ENCODE data around the gene RNF208. TPM values are rescaled to one million over a fixed set of nuclear protein-coding genes. Genes with fewer than 3 reads are reported as not detected.

RNF208 gene
- total and polyA plus RNA-seq, 9 of the 15 experiments (the other 6 are each of a cell fraction or from before 2014, with no cell fraction given) = 0.15 to 6.9 (median 0.50) TPM; not detected in 2

DNA sequence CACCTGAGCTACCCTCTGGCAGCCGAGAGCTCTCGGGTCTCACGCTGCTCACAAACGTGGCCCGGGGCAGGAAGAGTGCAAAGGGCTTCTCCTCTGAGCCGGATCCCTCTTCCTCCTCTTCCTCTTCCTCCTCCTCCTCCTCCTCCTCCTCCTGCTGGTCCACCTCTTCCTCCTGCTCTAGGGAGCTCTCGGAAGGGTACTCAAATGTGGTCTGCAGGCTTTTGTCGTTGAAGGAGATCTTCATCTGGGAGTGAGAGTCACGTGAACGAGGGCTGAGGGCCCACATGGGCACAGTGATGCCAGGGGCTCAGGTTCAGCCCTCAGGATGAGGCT, 29.6 kb downstream of the RNF208 start:
- Histone ChIP-seq H3K27ac (ENCODE audit: extremely low read depth, low read depth, low read length) (no peak overlapping the region), H3K9ac (ENCODE audit: insufficient read depth in 1 of 2, low read depth in 2 of 2, low read length in 2 of 2) (peak overlapping the region in 1 of 2 experiments; percentile 78; a peak in 2 of 4 replicates), H3K4me2 (ENCODE audit: insufficient read depth, low read length) (no peak overlapping the region), H3K4me1 (replicated peaks in 1 of 2; ENCODE audit: control insufficient read depth in 2 of 2, insufficient read depth in 2 of 2, low read length in 2 of 2) (peaks cover 9 to 96% of the 10 kb centered on the region in 2 experiments), H3K36me3 (ENCODE audit: control insufficient read depth, insufficient read depth, low read length) (peaks cover 35% of the 10 kb centered on the region; the same call in 1 of the 3 replicates), H3K27me3 (ENCODE audit: control insufficient read depth in 2 of 2, insufficient read depth in 2 of 2, low read length in 2 of 2) (no peaks in the 10 kb centered on the region), H3K9me1 (ENCODE audit: control insufficient read depth, insufficient read depth, low read length) (no peaks in the 10 kb centered on the region), H2AFZ (ENCODE audit: low read depth, low read length) (no peak overlapping the region), H3K79me2 (ENCODE audit: control insufficient read depth, insufficient read depth, low read length) (peaks cover 44% of the 10 kb centered on the region), H3K4me3 (no peak overlapping the region), H3K9me3 (replicated peaks; ENCODE audit: control insufficient read depth, insufficient read depth, low read depth, low read length) (no peaks in the 10 kb centered on the region), H4K20me1 (replicated peaks; ENCODE audit: control insufficient read depth, insufficient read depth, low read length) (no peaks in the 10 kb centered on the region; the same call in 1 of the 2 replicates)
- POLR2A ChIA-PET = interaction anchor here (0.6 to 6.7 kb wide), 6 partner anchors 10 to 62 kb away, joined by 3 to 56 read pairs (median 5); partner anchors contain the start of genes NDOR1, TMEM203, TPRN and TUBB4B
- FAIRE-seq (no peak), ATAC-seq (no peak), DNase-seq (ENCODE audit: extremely low read depth in 1 of 4, low spot score in 3 of 4) (no peak)
- BruUV-seq (replicated peaks) = no TSS peak
- TF ChIP-seq HSF4 (CRISPR knock-in tag; IDR thresholded peaks at IDR 0.05; ENCODE audit: borderline replicate concordance) (no peak), SREBF2 (CRISPR knock-in tag; IDR thresholded peaks at IDR 0.05) (no peak), ZNF263 (CRISPR knock-in tag; IDR thresholded peaks at IDR 0.05; ENCODE audit: borderline replicate concordance) (peak; percentile 41; the same call in 1 of the 2 replicates), LEF1 (IDR thresholded peaks at IDR 0.05) (no peak), TFAM (CRISPR knock-in tag; conservative IDR thresholded peaks at IDR 0.05) (no peak), MAFG (tag; conservative IDR thresholded peaks at IDR 0.05) (no peak), SMAD3 (CRISPR knock-in tag; conservative IDR thresholded peaks at IDR 0.05) (no peak)
- TF ChIP-seq, protein P1, sequence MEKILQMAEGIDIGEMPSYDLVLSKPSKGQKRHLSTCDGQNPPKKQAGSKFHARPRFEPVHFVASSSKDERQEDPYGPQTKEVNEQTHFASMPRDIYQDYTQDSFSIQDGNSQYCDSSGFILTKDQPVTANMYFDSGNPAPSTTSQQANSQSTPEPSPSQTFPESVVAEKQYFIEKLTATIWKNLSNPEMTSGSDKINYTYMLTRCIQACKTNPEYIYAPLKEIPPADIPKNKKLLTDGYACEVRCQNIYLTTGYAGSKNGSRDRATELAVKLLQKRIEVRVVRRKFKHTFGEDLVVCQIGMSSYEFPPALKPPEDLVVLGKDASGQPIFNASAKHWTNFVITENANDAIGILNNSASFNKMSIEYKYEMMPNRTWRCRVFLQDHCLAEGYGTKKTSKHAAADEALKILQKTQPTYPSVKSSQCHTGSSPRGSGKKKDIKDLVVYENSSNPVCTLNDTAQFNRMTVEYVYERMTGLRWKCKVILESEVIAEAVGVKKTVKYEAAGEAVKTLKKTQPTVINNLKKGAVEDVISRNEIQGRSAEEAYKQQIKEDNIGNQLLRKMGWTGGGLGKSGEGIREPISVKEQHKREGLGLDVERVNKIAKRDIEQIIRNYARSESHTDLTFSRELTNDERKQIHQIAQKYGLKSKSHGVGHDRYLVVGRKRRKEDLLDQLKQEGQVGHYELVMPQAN (IDR thresholded peaks at IDR 0.05; ENCODE audit: borderline replicate concordance) = no peak
- intact Hi-C loops (cut with micrococcal nuclease) (no loop called here), in situ Hi-C loops (cut with MboI) (no loop called here)
- 79% methylated on average over 10 of the region's 10 CpGs for WGBS (ENCODE audit: insufficient coverage, low coverage, missing lambda C conversion rate)
- CTCF ChIA-PET (ENCODE audit: low intra/inter-chr PET ratio) = no interaction called here

All from K562 (cell line).